Endothelial cell (in vitro differentiated cells): Measurements from ENCODE around the gene SRSF1. TPM values are rescaled to one million over a fixed set of nuclear protein-coding genes. Genes with fewer than 3 reads are reported as not detected.
A peak's percentile ranks its signal among the peaks of the same experiment; 100 is the strongest.

ENCODE experiments used
- DNase-seq: peaks from one replicate; pipeline ENCODE4 v3.0.0; 2021; ENCODE audit warnings: low spot score
- H3K27ac Mint-ChIP-seq: one replicate; pipeline ENCODE4 v1.8.0; 2021; ENCODE audit warnings: mixed read lengths, inconsistent platforms; ENCODE audit not compliant: unreplicated experiment
- H3K27me3 Mint-ChIP-seq: one replicate; pipeline ENCODE4 v1.8.0; 2021; ENCODE audit warnings: mild to moderate bottlenecking, moderate library complexity, mixed read lengths, inconsistent platforms; ENCODE audit not compliant: unreplicated experiment
- H3K36me3 Mint-ChIP-seq: one replicate; pipeline ENCODE4 v1.8.0; 2021; ENCODE audit warnings: mild to moderate bottlenecking, low read depth, mixed read lengths, inconsistent platforms; ENCODE audit not compliant: unreplicated experiment
- H3K4me1 Mint-ChIP-seq: one replicate; pipeline ENCODE4 v1.8.0; 2021; ENCODE audit warnings: mild to moderate bottlenecking, mixed read lengths, inconsistent platforms; ENCODE audit not compliant: unreplicated experiment
- H3K4me3 Mint-ChIP-seq: one replicate; pipeline ENCODE4 v1.8.0; 2021; ENCODE audit warnings: mild to moderate bottlenecking, mixed read lengths, inconsistent platforms; ENCODE audit not compliant: unreplicated experiment
- H3K9me3 Mint-ChIP-seq: one replicate; pipeline ENCODE4 v1.8.0; 2021; ENCODE audit warnings: mixed read lengths, inconsistent platforms; ENCODE audit not compliant: unreplicated experiment
- total RNA-seq: library from RNA; stranded (reverse); fragmentation: NEBNext Ultra II Directional; extraction: Animal tissue kit (Norgen Biotek cat#: 25700); gene quantifications from one replicate; pipeline ENCODE4 v1.2.1, GENCODE V29; 2021; ENCODE audit not compliant: unreplicated experiment
- TF ChIP-seq, protein P1 (sequence below): fragments of 200-600 bp; sonication (generic); IDR thresholded peaks from one replicate; pipeline ENCODE4 v1.5.0; 2021; ENCODE audit warnings: antibody characterized with exemption; ENCODE audit not compliant: unreplicated experiment

SRSF1 gene
- total RNA-seq, 1 donor from 2014 or later = 201 TPM

DNA sequence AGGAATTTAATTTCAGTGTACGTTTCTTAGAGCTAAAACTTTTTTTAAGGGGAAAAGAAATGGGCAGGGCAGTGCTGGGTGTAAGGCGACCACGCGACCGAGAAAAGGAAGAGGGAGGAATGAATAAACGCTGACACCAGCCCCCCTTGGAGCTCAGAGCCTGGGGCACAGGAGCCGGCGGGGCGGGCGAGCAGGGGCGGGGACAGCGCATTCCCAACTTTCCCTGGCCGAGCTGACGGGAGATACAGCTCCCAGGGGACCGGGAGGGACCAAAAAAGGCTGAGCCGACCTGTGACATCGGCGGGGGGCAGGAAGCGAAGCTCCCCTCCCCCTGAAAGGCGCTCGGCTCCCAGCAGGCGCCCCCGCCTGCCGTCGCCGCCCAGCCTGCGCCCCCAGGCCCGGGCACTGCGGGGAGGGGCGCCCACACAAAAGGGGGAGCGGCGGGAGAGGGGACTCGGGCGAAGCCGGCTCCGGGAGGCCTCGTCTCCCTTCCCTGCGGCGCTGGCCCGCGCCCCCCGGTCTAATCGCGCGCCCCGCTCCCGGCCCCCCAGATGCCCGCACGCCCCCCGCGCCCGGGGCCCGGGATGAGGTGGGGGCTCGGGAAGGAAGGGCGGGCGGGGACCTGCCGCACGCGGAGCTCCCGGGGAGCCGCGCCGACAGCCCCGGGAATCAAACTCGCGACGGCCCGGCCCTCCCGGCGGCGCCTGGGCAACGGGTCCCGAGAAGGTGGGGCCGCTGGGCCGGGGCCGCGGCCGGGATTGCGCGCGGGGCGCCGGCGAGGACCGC, 52.5 kb downstream of the SRSF1 start:
- Mint-ChIP-seq H3K36me3 (no peaks in the 10 kb centered on the region), H3K27me3 (peaks cover 19% of the 10 kb centered on the region), H3K4me1 (peaks cover 26% of the 10 kb centered on the region), H3K27ac (peak overlapping the region; percentile 68), H3K9me3 (no peaks in the 10 kb centered on the region), H3K4me3 (peak overlapping the region; percentile 92)
- TF ChIP-seq, protein P1, sequence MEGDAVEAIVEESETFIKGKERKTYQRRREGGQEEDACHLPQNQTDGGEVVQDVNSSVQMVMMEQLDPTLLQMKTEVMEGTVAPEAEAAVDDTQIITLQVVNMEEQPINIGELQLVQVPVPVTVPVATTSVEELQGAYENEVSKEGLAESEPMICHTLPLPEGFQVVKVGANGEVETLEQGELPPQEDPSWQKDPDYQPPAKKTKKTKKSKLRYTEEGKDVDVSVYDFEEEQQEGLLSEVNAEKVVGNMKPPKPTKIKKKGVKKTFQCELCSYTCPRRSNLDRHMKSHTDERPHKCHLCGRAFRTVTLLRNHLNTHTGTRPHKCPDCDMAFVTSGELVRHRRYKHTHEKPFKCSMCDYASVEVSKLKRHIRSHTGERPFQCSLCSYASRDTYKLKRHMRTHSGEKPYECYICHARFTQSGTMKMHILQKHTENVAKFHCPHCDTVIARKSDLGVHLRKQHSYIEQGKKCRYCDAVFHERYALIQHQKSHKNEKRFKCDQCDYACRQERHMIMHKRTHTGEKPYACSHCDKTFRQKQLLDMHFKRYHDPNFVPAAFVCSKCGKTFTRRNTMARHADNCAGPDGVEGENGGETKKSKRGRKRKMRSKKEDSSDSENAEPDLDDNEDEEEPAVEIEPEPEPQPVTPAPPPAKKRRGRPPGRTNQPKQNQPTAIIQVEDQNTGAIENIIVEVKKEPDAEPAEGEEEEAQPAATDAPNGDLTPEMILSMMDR = no peak
- DNase-seq = peak; percentile 42

DNA sequence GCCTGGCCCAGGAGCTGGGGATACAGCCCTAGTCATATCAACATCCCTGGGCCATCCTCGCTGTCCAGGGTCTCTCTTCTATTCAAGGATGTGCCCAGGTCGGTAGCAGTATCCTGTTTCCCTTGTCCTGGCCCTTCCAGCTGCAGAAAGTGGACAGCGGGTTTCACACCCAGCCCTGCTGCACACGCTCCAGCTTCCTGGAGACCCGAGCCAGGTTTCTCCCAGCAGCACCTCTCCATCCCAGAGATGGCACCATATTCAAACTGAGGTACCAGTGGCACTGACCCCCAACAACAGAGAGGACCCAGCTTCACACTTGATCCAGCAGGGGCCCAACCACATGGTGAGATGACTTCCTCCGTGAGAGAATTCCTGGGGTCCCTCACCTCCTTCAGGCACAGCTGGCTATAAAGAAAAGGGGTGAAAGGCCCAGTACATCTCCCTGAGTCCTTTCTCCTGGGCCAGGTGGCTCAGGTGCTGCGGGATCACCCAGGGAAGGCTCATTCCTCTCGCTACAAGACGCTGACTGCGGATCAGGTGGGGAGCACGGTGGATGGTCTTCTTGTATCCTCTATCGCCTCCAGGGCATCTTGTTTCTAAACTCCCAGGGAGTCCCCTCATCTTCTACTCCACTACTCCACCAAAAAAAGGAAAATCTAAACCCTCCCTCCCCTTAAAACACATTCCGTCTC, 53.2 kb downstream of the SRSF1 start:
- TF ChIP-seq, protein P1 = no peak
- Mint-ChIP-seq H3K4me1 (peaks cover 29% of the 10 kb centered on the region), H3K27me3 (peaks cover 19% of the 10 kb centered on the region), H3K4me3 (peak overlapping the region; percentile 92), H3K27ac (peak overlapping the region; percentile 68), H3K36me3 (no peaks in the 10 kb centered on the region), H3K9me3 (no peaks in the 10 kb centered on the region)
- DNase-seq = no peak

Other genes with a start within 250 kb of the SRSF1 start
- gene MRPS23, start 157.2 kb downstream of the SRSF1 start, total RNA-seq = 39.3 TPM
- gene CUEDC1, start 51.8 kb downstream of the SRSF1 start, total RNA-seq = 13.3 TPM
- 43.7 TPM for gene VEZF1, start 19.0 kb downstream of the SRSF1 start, total RNA-seq
- gene DYNLL2, start 76.2 kb upstream of the SRSF1 start, total RNA-seq = 14.6 TPM
- gene OR4D1, start 141.1 kb upstream of the SRSF1 start, total RNA-seq = not detected
- gene OR4D2, start 159.7 kb upstream of the SRSF1 start, total RNA-seq = not detected
- not detected for gene EPX, start 185.5 kb upstream of the SRSF1 start, total RNA-seq
- gene MKS1, start 212.0 kb upstream of the SRSF1 start, total RNA-seq = 27.8 TPM
- gene LPO, start 231.3 kb upstream of the SRSF1 start, total RNA-seq = 0.31 TPM